Stimulated activated CD8-positive, alpha-beta memory T cell treated with anti-CD3 and anti-CD28 coated beads, Interleukin-7, amount 100 ng/mL, for 4 hours (primary cell): ENCODE results near the gene CASR.

ENCODE experiments used
- DNase-seq, 2 donors: peaks; one replicate each; pipeline ENCODE4 v3.0.0-alpha.2; 2020; ENCODE audit warnings: low read depth in 2 of 2

The CASR gene

DNA sequence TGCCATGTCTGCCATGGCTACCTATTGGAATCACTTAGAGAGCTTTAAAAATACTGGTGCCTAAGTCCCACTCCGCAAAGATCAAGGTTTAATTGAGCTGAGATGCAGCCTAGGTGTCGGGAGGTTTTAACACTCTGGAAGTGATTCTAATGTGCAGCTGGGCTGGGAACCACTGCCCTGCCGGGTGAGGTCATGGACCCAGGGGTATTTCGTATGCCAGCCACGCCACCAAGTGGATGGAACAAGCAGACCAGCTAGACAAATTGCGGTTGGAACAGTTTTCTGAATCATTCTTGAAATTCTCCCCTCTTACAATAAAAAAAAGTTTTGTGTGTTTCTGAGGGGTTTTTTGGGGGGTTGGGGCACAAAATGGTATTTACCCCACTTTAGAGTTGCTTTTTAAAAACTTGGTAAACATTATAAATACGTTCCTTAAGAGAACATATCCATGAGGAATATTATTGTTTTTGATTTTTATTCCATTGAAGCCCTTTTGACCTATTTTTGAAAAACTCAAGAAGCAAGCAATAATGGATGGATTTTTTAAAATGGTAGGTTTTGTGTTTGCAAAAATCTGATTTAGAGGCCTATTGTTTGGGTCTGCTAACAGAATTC lies 75.4 kb downstream of the CASR start:
- peak; percentile 5 to 25 for DNase-seq

- DNase-seq = no peak
These were observed 76.7 kb downstream of the CASR start for GRCh38 chr3:122260206-122260605.

- DNase-seq = no peak
These were observed 79.6 kb downstream of the CASR start for GRCh38 chr3:122263058-122263457.

- DNase-seq = no peak
These were observed 80.6 kb downstream of the CASR start for GRCh38 chr3:122263974-122264588.

GRCh38 chr3:122265957-122266356 lies 82.5 kb downstream of the CASR start:
- no peak for DNase-seq

- DNase-seq = no peak
These were observed 85.0 kb downstream of the CASR start for GRCh38 chr3:122268257-122269024.

DNA sequence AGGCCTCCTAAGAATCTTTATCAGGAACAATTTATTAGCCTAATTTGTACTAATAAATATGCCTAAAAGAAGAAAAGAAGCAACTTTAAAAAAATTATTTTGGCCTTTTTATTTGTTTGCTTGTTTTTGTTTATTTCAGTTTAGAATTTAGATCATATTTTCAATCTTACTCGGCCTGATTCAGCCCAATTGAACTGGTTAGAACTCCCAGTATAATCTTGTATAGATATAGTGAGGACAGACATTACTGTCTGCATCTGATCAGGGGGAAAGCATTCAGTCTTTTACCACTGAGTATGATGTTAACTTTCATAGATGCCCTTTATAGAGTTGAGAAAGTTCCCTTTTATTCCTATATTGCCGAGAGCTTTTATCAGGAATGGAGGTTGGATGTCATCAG lies 85.6 kb downstream of the CASR start:
- no peak for DNase-seq

DNA sequence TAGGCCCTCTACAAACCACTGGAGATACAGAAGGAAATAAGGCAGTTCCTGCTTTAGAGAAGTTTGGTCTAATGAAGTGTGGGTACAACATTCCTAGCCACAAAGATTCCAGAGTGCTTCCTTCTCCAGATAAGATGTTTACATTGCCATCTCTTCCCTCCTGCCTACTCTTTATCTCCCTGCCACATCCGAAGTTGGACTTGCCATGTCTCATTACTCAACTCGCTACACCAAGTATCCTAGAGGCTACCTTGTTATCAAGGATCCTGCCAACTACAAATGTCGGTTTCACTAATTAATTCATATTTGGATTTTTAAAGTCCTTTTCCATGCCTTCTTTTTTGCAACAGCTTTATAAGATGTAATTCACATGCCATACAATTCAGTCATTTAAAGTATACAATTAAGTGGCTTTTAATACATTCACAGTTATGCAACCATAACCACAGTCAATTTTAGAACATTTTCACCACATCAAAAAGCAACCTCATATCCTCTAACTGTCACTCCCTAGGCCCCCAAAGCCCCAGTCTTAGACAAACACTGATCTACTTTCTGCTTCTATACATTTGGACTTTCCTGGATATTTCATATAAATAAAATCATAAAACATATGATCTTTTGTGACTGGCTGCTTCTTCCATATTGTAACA lies 87.9 kb downstream of the CASR start:
- DNase-seq = no peak

GRCh38 chr3:122272879-122273278 lies 89.4 kb downstream of the CASR start:
- no peak for DNase-seq

GRCh38 chr3:122273498-122273897 lies 90.0 kb downstream of the CASR start:
- no peak for DNase-seq

- DNase-seq = no peak
These were observed 98.4 kb downstream of the CASR start for GRCh38 chr3:122281891-122282290.

DNA sequence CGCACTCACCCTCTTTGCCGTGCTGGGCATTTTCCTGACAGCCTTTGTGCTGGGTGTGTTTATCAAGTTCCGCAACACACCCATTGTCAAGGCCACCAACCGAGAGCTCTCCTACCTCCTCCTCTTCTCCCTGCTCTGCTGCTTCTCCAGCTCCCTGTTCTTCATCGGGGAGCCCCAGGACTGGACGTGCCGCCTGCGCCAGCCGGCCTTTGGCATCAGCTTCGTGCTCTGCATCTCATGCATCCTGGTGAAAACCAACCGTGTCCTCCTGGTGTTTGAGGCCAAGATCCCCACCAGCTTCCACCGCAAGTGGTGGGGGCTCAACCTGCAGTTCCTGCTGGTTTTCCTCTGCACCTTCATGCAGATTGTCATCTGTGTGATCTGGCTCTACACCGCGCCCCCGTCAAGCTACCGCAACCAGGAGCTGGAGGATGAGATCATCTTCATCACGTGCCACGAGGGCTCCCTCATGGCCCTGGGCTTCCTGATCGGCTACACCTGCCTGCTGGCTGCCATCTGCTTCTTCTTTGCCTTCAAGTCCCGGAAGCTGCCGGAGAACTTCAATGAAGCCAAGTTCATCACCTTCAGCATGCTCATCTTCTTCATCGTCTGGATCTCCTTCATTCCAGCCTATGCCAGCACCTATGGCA lies 100.5 kb downstream of the CASR start:
- no peak for DNase-seq

GRCh38 chr3:122284486-122284885 lies 101.0 kb downstream of the CASR start:
- no peak for DNase-seq

- DNase-seq = no peak
These were observed 110.9 kb downstream of the CASR start for GRCh38 chr3:122294359-122294758.

DNA sequence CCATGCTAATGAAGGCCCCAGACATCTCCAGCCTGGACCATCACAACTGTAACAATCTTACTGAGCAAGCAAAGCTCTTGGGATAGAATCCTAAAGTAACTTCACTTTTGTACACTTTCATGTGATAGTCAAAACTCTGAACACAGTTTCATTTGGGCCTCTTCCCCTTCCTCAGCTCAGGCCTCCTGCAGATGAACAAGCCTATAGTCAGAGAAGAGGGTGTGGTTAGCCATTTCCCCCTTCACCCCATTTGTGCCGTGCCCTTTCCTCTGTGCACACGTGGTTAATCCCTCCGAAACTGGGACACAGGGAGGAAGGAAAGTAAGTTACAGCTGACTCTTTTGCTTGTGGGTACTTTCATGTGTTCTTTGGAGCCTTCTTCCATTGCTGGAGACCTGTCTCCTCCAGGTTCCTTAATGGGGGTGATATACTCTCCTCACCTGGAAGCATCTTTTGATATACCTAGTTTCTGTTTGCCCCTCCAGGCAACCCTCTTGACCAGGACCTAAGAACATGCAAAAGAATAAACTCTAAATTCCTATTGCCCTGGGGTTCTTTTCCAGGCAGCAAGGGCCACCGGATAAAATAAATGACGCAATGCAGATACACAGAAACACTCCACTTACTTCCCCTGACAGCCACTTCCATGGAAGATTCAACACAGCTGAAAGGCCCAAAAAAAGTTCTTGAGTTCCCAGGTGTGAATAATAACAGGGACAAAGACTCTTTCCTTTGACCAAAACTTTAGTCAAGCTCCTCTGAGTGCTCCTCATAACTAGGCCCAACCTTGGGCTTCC lies 112.0 kb downstream of the CASR start:
- DNase-seq = no peak

- DNase-seq = no peak
These were observed 114.8 kb downstream of the CASR start for GRCh38 chr3:122298239-122298638.

DNA sequence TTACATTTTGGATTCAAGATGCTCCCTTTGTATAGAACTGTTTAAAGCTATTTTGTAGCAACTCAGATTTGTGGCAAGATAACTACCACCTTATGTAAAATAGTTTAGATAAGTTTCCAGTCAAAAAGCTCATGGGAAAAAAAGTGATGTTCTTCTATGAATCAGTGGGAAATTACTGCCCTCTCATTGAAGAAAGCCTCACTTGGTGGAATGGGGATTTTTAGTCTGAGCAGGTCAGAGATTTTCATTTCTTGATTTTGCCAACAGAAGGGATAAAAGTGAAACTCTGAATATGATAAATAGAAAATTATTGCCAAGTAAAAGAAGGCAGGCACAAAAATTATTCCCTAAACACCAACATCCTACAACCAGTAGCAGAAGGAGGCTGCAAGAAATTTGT lies 115.7 kb downstream of the CASR start:
- DNase-seq = no peak

DNA sequence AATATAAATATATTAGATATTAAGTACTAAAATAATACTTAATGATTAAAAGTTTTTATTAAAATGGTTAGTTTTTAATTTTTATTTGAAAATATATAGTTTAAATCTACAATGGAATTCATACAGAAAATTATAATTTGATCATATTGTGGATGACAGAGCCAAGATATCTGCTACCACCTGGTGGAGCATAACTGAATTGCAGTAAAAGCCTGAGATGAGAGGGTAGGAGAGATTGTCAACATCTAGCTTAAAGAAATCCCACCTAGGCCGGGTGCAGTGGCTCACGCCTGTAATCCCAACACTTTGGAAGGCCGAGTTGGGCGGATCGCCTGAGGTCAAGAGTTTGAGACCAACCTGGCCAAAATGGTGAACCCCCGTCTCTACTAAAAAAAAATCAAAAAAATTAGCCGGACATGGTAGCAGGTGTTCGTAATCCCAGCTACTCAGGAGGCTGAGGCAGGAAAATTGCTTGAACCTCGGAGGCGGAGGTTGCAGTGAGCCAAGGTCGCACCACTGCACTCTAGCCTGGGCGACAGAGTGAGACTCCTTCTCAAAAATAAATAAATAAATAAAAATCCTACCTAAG lies 116.5 kb downstream of the CASR start:
- peak in 1 of 2 donors; percentile 2 for DNase-seq

DNA sequence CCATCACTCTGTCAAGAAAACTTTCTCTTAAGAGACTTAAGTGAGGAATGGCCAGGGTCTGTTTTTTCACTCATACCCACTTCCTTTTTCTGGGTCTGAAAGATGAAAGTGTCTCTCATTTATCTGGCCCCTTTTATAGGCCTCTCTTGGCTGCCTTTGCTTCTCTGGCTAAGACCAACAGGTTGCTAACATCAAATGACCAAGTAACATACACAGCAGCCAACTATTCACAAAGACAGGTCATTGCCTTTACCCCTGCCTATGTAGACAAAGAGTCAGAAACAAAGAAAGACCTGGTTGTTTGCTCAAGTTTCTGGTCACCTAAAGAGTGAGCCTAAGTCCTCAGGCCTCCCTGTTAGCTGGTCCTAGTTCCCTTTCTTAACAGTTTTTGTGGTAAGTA lies 117.6 kb downstream of the CASR start:
- DNase-seq = no peak

DNA sequence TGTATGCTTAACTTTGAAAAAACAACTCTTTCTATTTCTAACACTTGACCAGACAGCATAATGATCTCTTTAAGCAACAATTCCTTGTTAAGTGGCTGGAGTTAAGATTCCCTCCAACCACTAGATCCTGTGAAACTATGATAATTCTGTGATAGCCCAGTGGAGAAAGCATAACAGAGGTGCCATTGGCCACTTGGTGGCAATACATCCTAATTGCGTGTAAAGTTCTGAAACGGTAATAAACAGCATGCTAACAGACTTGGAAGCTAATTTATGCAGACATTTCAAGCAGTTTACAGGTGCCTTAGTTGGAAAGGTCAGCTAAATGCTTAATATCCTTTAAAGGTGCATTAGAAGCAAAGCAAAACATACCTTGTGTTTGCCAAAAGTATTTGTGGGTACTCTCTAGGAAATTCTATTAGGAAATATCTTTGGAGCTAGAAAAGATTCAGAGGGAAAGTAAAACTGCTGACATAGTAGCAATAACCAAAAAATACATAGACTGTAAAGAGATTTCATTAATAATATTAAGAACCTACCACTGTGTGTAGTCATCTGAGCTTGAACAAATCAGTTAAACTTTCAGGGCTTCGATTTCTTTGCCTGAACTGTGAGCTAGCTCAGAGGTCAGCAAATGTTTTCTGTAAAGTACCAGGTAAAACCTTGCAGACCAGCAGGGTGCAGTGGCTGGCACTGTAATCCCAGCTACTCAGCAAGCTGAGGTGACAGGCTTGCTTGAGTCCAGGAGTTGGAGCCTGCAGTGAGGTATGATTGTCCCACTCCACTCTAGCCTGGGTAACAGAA lies 122.6 kb downstream of the CASR start:
- no peak for DNase-seq
